Parathyroid adenoma (tissue), 2 donors: ENCODE data around the gene FANCG.
A peak's percentile ranks its signal among the peaks of the same experiment; 100 is the strongest.

ENCODE experiments used
- H2AFZ ChIP-seq: fragments of 300-600 bp; sonication (generic); one replicate; pipeline ENCODE4 v1.7.0; 2017; ENCODE audit warnings: antibody characterized with exemption, mild to moderate bottlenecking
- H3K27ac ChIP-seq: fragments of 300-600 bp; sonication (generic); one replicate; pipeline ENCODE4 v1.7.0; 2017
- H3K27me3 ChIP-seq: fragments of 300-600 bp; sonication (generic); one replicate; pipeline ENCODE4 v1.7.0; 2017; ENCODE audit warnings: low read length; ENCODE audit not compliant: control insufficient read depth, insufficient read depth
- H3K36me3 ChIP-seq: fragments of 300-600 bp; sonication (generic); one replicate; pipeline ENCODE4 v1.7.0; 2017; ENCODE audit warnings: low read length; ENCODE audit not compliant: control insufficient read depth, insufficient read depth
- H3K4me1 ChIP-seq: fragments of 300-600 bp; sonication (generic); one replicate; pipeline ENCODE4 v1.7.0; 2017; ENCODE audit warnings: control low read depth
- H3K4me2 ChIP-seq: fragments of 300-600 bp; sonication (generic); one replicate; pipeline ENCODE4 v1.7.0; 2017; ENCODE audit warnings: low read length
- H3K4me3 ChIP-seq: fragments of 300-600 bp; sonication (generic); one replicate; pipeline ENCODE4 v1.7.0; 2017; ENCODE audit warnings: low read depth, low read length
- H3K79me2 ChIP-seq: fragments of 300-600 bp; sonication (generic); one replicate; pipeline ENCODE4 v1.7.0; 2017; ENCODE audit warnings: control low read depth
- H3K9ac ChIP-seq: fragments of 300-600 bp; sonication (generic); one replicate; pipeline ENCODE4 v1.7.0; 2017; ENCODE audit warnings: mild to moderate bottlenecking
- H3K9me3 ChIP-seq: fragments of 300-600 bp; sonication (generic); one replicate; pipeline ENCODE4 v1.7.0; 2017; ENCODE audit warnings: low read length; ENCODE audit not compliant: control insufficient read depth
- CTCF ChIP-seq: fragments of 300-600 bp; sonication (generic); IDR thresholded peaks from one replicate; pipeline ENCODE4 v1.7.0; 2017; ENCODE audit warnings: antibody characterized with exemption, mild to moderate bottlenecking
- donor health status: primary hyperparathyroidism.

Gene FANCG

DNA sequence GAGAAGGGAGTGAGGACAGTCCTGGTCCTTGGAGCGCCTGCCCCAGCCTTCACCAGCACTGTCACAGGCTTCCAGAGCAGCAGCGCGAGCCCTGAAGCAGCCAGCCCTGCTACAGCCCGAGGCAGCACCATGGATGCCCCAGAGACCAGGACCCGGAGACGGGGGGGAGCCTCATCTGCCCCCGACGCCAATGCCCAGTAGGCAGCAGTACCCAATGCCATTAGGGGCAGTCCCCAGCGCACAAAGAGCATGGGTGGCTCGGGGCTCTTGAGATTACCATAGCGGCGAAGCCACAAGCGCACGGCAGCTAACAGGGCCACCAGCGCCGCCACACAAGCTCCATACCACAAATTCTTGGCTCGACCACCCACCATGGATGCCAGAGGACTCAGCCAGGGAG is 11.8 kb upstream of the FANCG start:
- no peak overlapping the region for H3K9ac ChIP-seq
- no peaks in the 10 kb centered on the region for H3K79me2 ChIP-seq
- no peaks in the 10 kb centered on the region for H3K36me3 ChIP-seq
- H3K4me1 ChIP-seq, result peaks cover 2% of the 10 kb centered on the region
- H2AFZ ChIP-seq, result no peak overlapping the region
- H3K9me3 ChIP-seq, result no peaks in the 10 kb centered on the region
- no peak overlapping the region for H3K4me2 ChIP-seq
- H3K27ac ChIP-seq, result no peak overlapping the region
- TF ChIP-seq CTCF, result no peak
- H3K4me3 ChIP-seq, result no peak overlapping the region
- H3K27me3 ChIP-seq, result no peaks in the 10 kb centered on the region

- H3K27me3 ChIP-seq, result no peaks in the 10 kb centered on the region
- no peak overlapping the region for H3K4me3 ChIP-seq
- no peaks in the 10 kb centered on the region for H3K36me3 ChIP-seq
- H3K27ac ChIP-seq, result no peak overlapping the region
- no peak for TF ChIP-seq CTCF
- H2AFZ ChIP-seq, result no peak overlapping the region
- H3K79me2 ChIP-seq, result no peaks in the 10 kb centered on the region
- H3K9ac ChIP-seq, result no peak overlapping the region
- H3K9me3 ChIP-seq, result no peaks in the 10 kb centered on the region
- H3K4me1 ChIP-seq, result no peaks in the 10 kb centered on the region
- no peak overlapping the region for H3K4me2 ChIP-seq
These were observed 9.7 kb upstream of the FANCG start for GRCh38 chr9:35089434-35089833.

GRCh38 chr9:35085078-35085477 is 5.3 kb upstream of the FANCG start:
- Histone ChIP-seq H3K27ac (no peak overlapping the region), H3K9ac (no peak overlapping the region), H3K4me2 (no peak overlapping the region), H3K4me3 (no peak overlapping the region), H2AFZ (no peak overlapping the region), H3K4me1 (no peaks in the 10 kb centered on the region), H3K27me3 (no peaks in the 10 kb centered on the region), H3K36me3 (no peaks in the 10 kb centered on the region), H3K9me3 (no peaks in the 10 kb centered on the region), H3K79me2 (no peaks in the 10 kb centered on the region)
- TF ChIP-seq CTCF, result no peak

DNA sequence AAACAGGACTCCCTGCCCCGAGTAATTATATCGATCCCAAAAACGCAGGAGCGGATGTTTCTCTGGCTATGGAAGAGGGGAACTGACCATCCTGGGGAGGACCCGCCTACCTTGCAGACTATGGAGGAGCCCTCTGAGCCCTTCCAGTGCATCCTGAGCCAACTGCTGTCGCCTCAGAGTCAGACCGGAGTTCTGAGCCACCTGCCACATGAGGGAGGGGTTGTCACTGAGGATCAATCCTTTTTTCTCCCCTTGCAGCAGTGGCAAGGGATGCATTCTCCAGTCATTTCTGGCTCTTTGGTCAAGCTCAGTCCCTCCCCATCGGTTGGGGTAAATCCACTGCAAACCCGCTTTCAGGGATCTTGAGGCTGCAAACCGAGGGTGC is 709 bp downstream of the FANCG start:
- Histone ChIP-seq H3K27ac (no peak overlapping the region), H3K4me3 (peak overlapping the region; percentile 86), H3K9ac (peak overlapping the region; percentile 4), H3K4me2 (peak overlapping the region; percentile 89), H3K27me3 (no peaks in the 10 kb centered on the region), H3K9me3 (no peaks in the 10 kb centered on the region), H2AFZ (peak overlapping the region; percentile 79), H3K4me1 (peaks cover 2% of the 10 kb centered on the region), H3K79me2 (no peaks in the 10 kb centered on the region), H3K36me3 (no peaks in the 10 kb centered on the region)
- TF ChIP-seq CTCF, result no peak

DNA sequence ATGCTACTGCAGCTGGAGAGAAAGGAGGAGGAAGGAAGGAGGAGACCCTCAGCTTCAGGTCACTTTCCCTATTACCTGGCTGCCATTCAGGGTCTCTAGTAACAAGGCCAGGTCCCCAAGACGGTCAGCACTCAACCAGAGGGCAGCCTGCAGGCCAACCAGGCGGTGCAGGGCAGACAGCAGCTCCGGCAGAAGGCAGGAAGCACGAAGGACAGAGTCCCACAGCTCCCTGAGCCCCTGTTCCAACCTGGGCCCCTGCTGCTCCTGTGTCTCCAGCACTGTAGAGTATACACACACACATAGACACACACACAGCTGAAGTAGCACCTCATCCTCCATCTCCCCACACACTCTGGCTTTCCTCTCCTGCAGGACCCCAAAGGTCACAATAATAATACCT is 1.7 kb downstream of the FANCG start:
- Histone ChIP-seq H2AFZ (no peak overlapping the region), H3K9ac (no peak overlapping the region), H3K36me3 (no peaks in the 10 kb centered on the region), H3K79me2 (no peaks in the 10 kb centered on the region), H3K27ac (no peak overlapping the region), H3K9me3 (no peaks in the 10 kb centered on the region), H3K4me2 (no peak overlapping the region), H3K4me3 (no peak overlapping the region), H3K27me3 (no peaks in the 10 kb centered on the region), H3K4me1 (peaks cover 2% of the 10 kb centered on the region)
- no peak for TF ChIP-seq CTCF
